HEK293 (cell line): Measurements from ENCODE around the gene NCAPD3.
A peak's percentile ranks its signal among the peaks of the same experiment; 100 is the strongest.

Source experiments
- FEZF1 ChIP-seq: fragments of 450-650 bp; formaldehyde crosslinking; IDR thresholded peaks from 2 replicates; pipeline ENCODE4 v1.5.1; 2016; ENCODE audit warnings: missing biosample characterization, missing genetic modification characterization
- GLIS1 ChIP-seq: fragments of 450-650 bp; formaldehyde crosslinking; IDR thresholded peaks from 2 replicates; pipeline ENCODE4 v1.5.1; 2016; ENCODE audit warnings: missing biosample characterization, missing genetic modification characterization
- HOXD13 ChIP-seq: sonication (generic); formaldehyde crosslinking; IDR thresholded peaks from 2 replicates; pipeline ENCODE4 v1.8.0; 2022; ENCODE audit warnings: missing genetic modification reagents, borderline replicate concordance
- INSM2 ChIP-seq: fragments of 450-650 bp; formaldehyde crosslinking; IDR thresholded peaks from 2 replicates; pipeline ENCODE4 v1.5.1; 2016; ENCODE audit warnings: missing biosample characterization, missing genetic modification characterization
- KLF10 ChIP-seq: fragments of 450-650 bp; IDR thresholded peaks from 2 replicates; pipeline ENCODE4 v1.5.1; 2018; ENCODE audit warnings: missing biosample characterization, mild to moderate bottlenecking, missing genetic modification characterization
- REST ChIP-seq: fragments of 450-650 bp; formaldehyde crosslinking; IDR thresholded peaks from 2 replicates; pipeline ENCODE4 v1.5.1; 2016; ENCODE audit warnings: missing biosample characterization, missing genetic modification characterization
- SP3 ChIP-seq: fragments of 450-650 bp; formaldehyde crosslinking; IDR thresholded peaks from 2 replicates; pipeline ENCODE4 v1.5.1; 2016; ENCODE audit warnings: missing biosample characterization, missing genetic modification characterization
- ZBTB20 ChIP-seq: fragments of 450-650 bp; formaldehyde crosslinking; IDR thresholded peaks from 2 replicates; pipeline ENCODE4 v1.5.1; 2016; ENCODE audit warnings: missing biosample characterization, missing genetic modification characterization
- ZFP69B ChIP-seq: fragments of 450-650 bp; formaldehyde crosslinking; IDR thresholded peaks from 2 replicates; pipeline ENCODE4 v1.5.1; 2016; ENCODE audit warnings: missing biosample characterization, missing genetic modification characterization
- ZIC2 ChIP-seq: fragments of 450-650 bp; formaldehyde crosslinking; IDR thresholded peaks from 2 replicates; pipeline ENCODE4 v1.5.1; 2016; ENCODE audit warnings: missing biosample characterization, missing genetic modification characterization
- ZNF121 ChIP-seq: fragments of 450-650 bp; formaldehyde crosslinking; IDR thresholded peaks from 2 replicates; pipeline ENCODE4 v1.5.1; 2016; ENCODE audit warnings: missing biosample characterization, missing genetic modification characterization
- ZNF138 ChIP-seq: fragments of 450-650 bp; formaldehyde crosslinking; IDR thresholded peaks from 2 replicates; pipeline ENCODE4 v1.5.1; 2016; ENCODE audit warnings: missing biosample characterization, missing genetic modification characterization, borderline replicate concordance
- ZNF174 ChIP-seq: fragments of 450-650 bp; formaldehyde crosslinking; IDR thresholded peaks from 2 replicates; pipeline ENCODE4 v1.5.0; 2017; ENCODE audit warnings: missing biosample characterization, mild to moderate bottlenecking, missing genetic modification characterization
- ZNF223 ChIP-seq: fragments of 450-650 bp; formaldehyde crosslinking; IDR thresholded peaks from 2 replicates; pipeline ENCODE4 v1.5.1; 2016; ENCODE audit warnings: missing biosample characterization, missing genetic modification characterization
- ZNF274 ChIP-seq, 2 experiments: fragments of 200-500 bp in 1 of 2; fragments of 450-650 bp in 1 of 2; sonication (Bioruptor generic) in 1 of 2; formaldehyde crosslinking in 1 of 2; IDR thresholded peaks; 2 replicates each; pipeline versions ENCODE4 v1.5.1 to v1.6.1; 2014 to 2016; ENCODE audit warnings: borderline replicate concordance in 1 of 2, inconsistent platforms in 1 of 2, low read length in 1 of 2, missing biosample characterization in 1 of 2, missing genetic modification characterization in 1 of 2
- ZNF335 ChIP-seq: fragments of 450-650 bp; formaldehyde crosslinking; conservative IDR thresholded peaks from 2 replicates; pipeline ENCODE4 v1.5.1; 2016; ENCODE audit warnings: missing biosample characterization, missing genetic modification characterization
- ZNF350 ChIP-seq: fragments of 450-650 bp; formaldehyde crosslinking; IDR thresholded peaks from 2 replicates; pipeline ENCODE4 v1.5.0; 2017; ENCODE audit warnings: missing biosample characterization, mild to moderate bottlenecking, missing genetic modification characterization
- ZNF394 ChIP-seq: fragments of 450-650 bp; formaldehyde crosslinking; IDR thresholded peaks from 2 replicates; pipeline ENCODE4 v1.5.1; 2016; ENCODE audit warnings: missing biosample characterization, missing genetic modification characterization, mild to moderate bottlenecking, moderate library complexity, borderline replicate concordance
- ZNF426 ChIP-seq: fragments of 450-650 bp; formaldehyde crosslinking; IDR thresholded peaks from 2 replicates; pipeline ENCODE4 v1.5.1; 2017; ENCODE audit warnings: missing biosample characterization, missing genetic modification characterization, mild to moderate bottlenecking, inconsistent platforms, moderate library complexity
- ZNF530 ChIP-seq: fragments of 450-650 bp; formaldehyde crosslinking; IDR thresholded peaks from 2 replicates; pipeline ENCODE4 v1.5.1; 2016; ENCODE audit warnings: low read depth, missing biosample characterization, missing genetic modification characterization
- ZNF544 ChIP-seq: fragments of 450-650 bp; formaldehyde crosslinking; IDR thresholded peaks from 2 replicates; pipeline ENCODE4 v1.5.0; 2017; ENCODE audit warnings: missing biosample characterization, missing genetic modification characterization
- ZNF660 ChIP-seq: fragments of 450-650 bp; IDR thresholded peaks from 2 replicates; pipeline ENCODE4 v1.5.1; 2018; ENCODE audit warnings: missing biosample characterization, mild to moderate bottlenecking, missing genetic modification characterization
- ZSCAN16 ChIP-seq: fragments of 450-650 bp; formaldehyde crosslinking; IDR thresholded peaks from 2 replicates; pipeline ENCODE4 v1.5.1; 2016; ENCODE audit warnings: missing biosample characterization, missing genetic modification characterization
- TF ChIP-seq, protein P1 (sequence below): fragments of 450-650 bp; formaldehyde crosslinking; optimal IDR thresholded peaks from 2 replicates; pipeline ENCODE3; 2016; ENCODE audit warnings: missing biosample characterization, mild to moderate bottlenecking, missing genetic modification characterization
- TF ChIP-seq, protein P2 (sequence below): fragments of 450-650 bp; formaldehyde crosslinking; IDR thresholded peaks from 2 replicates; pipeline ENCODE4 v1.5.1; 2016; ENCODE audit warnings: missing biosample characterization, missing genetic modification characterization
- TF ChIP-seq, protein P3 (sequence below): fragments of 450-650 bp; IDR thresholded peaks from 2 replicates; pipeline ENCODE4 v1.5.1; 2018; ENCODE audit warnings: missing biosample characterization, missing genetic modification characterization

NCAPD3 gene

GRCh38 chr11:134253188-134253993, 29.6 kb upstream of the NCAPD3 start, which contains the start of the genes ACAD8 and THYN1 (continued):
- TF ChIP-seq ZNF121 (tag by site-specific recombination) (no peak), ZNF274 (IDR thresholded peaks at IDR 0.05; ENCODE audit: low read length) (no peak), ZNF274 (tag by site-specific recombination; IDR thresholded peaks at IDR 0.05; ENCODE audit: borderline replicate concordance) (no peak), ZNF350 (tag by site-specific recombination) (no peak), ZIC2 (tag by site-specific recombination) (peak; percentile 84), ZNF426 (tag by site-specific recombination) (no peak), INSM2 (no peak), GLIS1 (tag by site-specific recombination) (peak; percentile 95), KLF10 (tag by site-specific recombination) (no peak), ZNF138 (tag by site-specific recombination) (no peak), ZNF223 (tag by site-specific recombination) (no peak), ZNF660 (tag by site-specific recombination) (no peak), ZNF335 (tag by site-specific recombination) (peak; percentile 73; the same call in 1 of the 2 replicates), ZNF530 (tag by site-specific recombination) (no peak), HOXD13 (no peak), REST (tag by site-specific recombination) (peak; percentile 44; the same call in 1 of the 2 replicates), ZNF394 (tag by site-specific recombination) (no peak), ZFP69B (tag by site-specific recombination) (no peak), ZBTB20 (peak; percentile 63), ZNF544 (no peak), ZSCAN16 (tag by site-specific recombination) (no peak), ZNF174 (no peak), FEZF1 (no peak), SP3 (tag by site-specific recombination) (peak; percentile 89)
- TF ChIP-seq, protein P1, sequence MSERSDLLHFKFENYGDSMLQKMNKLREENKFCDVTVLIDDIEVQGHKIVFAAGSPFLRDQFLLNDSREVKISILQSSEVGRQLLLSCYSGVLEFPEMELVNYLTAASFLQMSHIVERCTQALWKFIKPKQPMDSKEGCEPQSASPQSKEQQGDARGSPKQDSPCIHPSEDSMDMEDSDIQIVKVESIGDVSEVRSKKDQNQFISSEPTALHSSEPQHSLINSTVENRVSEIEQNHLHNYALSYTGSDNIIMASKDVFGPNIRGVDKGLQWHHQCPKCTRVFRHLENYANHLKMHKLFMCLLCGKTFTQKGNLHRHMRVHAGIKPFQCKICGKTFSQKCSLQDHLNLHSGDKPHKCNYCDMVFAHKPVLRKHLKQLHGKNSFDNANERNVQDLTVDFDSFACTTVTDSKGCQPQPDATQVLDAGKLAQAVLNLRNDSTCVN (tag by site-specific recombination), result peak; percentile 90
- TF ChIP-seq, protein P2, sequence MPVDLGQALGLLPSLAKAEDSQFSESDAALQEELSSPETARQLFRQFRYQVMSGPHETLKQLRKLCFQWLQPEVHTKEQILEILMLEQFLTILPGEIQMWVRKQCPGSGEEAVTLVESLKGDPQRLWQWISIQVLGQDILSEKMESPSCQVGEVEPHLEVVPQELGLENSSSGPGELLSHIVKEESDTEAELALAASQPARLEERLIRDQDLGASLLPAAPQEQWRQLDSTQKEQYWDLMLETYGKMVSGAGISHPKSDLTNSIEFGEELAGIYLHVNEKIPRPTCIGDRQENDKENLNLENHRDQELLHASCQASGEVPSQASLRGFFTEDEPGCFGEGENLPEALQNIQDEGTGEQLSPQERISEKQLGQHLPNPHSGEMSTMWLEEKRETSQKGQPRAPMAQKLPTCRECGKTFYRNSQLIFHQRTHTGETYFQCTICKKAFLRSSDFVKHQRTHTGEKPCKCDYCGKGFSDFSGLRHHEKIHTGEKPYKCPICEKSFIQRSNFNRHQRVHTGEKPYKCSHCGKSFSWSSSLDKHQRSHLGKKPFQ (tag by site-specific recombination), result no peak
- TF ChIP-seq, protein P3, sequence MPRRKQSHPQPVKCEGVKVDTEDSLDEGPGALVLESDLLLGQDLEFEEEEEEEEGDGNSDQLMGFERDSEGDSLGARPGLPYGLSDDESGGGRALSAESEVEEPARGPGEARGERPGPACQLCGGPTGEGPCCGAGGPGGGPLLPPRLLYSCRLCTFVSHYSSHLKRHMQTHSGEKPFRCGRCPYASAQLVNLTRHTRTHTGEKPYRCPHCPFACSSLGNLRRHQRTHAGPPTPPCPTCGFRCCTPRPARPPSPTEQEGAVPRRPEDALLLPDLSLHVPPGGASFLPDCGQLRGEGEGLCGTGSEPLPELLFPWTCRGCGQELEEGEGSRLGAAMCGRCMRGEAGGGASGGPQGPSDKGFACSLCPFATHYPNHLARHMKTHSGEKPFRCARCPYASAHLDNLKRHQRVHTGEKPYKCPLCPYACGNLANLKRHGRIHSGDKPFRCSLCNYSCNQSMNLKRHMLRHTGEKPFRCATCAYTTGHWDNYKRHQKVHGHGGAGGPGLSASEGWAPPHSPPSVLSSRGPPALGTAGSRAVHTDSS, result no peak
